HepG2 (cell line): Measurements from ENCODE around the gene SH2D6. TPM values are rescaled to one million over a fixed set of nuclear protein-coding genes. Genes with fewer than 3 reads are reported as not detected.

ENCODE experiments used
- CBX2 ChIP-seq, 2 experiments: fragments of 200-600 bp in 1 of 2; sonication (generic); formaldehyde crosslinking in 1 of 2; IDR thresholded peaks; 2 replicates each; pipeline versions ENCODE4 v1.7.0 to v1.8.1; 2018 to 2022; ENCODE audit warnings: low read depth in 2 of 2, low read length in 1 of 2, mild to moderate bottlenecking in 1 of 2, missing genetic modification reagents in 1 of 2
- HNF1B ChIP-seq: sonication (generic); formaldehyde crosslinking; IDR thresholded peaks from 2 replicates; pipeline ENCODE4 v1.5.1; 2020; ENCODE audit warnings: mild to moderate bottlenecking, moderate library complexity, missing genetic modification reagents
- HNF4A ChIP-seq: sonication (generic); formaldehyde crosslinking; IDR thresholded peaks from 2 replicates; pipeline ENCODE4 v1.4.0; 2020; ENCODE audit warnings: missing genetic modification reagents
- IRF9 ChIP-seq: sonication (generic); formaldehyde crosslinking; IDR thresholded peaks from 2 replicates; pipeline ENCODE4 v1.8.0; 2022; ENCODE audit warnings: missing genetic modification reagents, mild to moderate bottlenecking, borderline replicate concordance
- KDM4B ChIP-seq: sonication (generic); formaldehyde crosslinking; IDR thresholded peaks from 2 replicates; pipeline ENCODE4 v1.4.0; 2020; ENCODE audit warnings: missing genetic modification reagents
- KLF15 ChIP-seq: sonication (generic); formaldehyde crosslinking; IDR thresholded peaks from 2 replicates; pipeline ENCODE4 v1.8.1; 2023; ENCODE audit warnings: borderline replicate concordance, mild to moderate bottlenecking, inconsistent platforms, missing genetic modification reagents, mixed read lengths
- KLF16 ChIP-seq, 2 experiments: sonication (generic) in 1 of 2; formaldehyde crosslinking in 1 of 2; IDR thresholded peaks; 2 replicates each; pipeline versions ENCODE4 v1.6.1 to v1.8.0; 2016 to 2023; ENCODE audit warnings: missing genetic modification reagents in 2 of 2, missing compliant biosample characterization in 1 of 2
- MYPOP ChIP-seq: sonication (generic); formaldehyde crosslinking; IDR thresholded peaks from 2 replicates; pipeline ENCODE4 v1.8.1; 2023; ENCODE audit warnings: mild to moderate bottlenecking, moderate library complexity, missing genetic modification reagents
- RCOR2 ChIP-seq: IDR thresholded peaks from 2 replicates; pipeline ENCODE4 v1.6.1; 2016; ENCODE audit warnings: missing biosample characterization, missing genetic modification reagents
- RXRB ChIP-seq: IDR thresholded peaks from 2 replicates; pipeline ENCODE4 v1.6.1; 2016; ENCODE audit warnings: borderline replicate concordance, missing genetic modification reagents, missing compliant biosample characterization
- SNAPC4 ChIP-seq: sonication (generic); formaldehyde crosslinking; IDR thresholded peaks from 2 replicates; pipeline ENCODE4 v1.4.0; 2020; ENCODE audit warnings: mild to moderate bottlenecking, missing genetic modification reagents
- THAP8 ChIP-seq: sonication (generic); formaldehyde crosslinking; IDR thresholded peaks from 2 replicates; pipeline ENCODE4 v1.5.1; 2020; ENCODE audit warnings: missing genetic modification reagents, mild to moderate bottlenecking, borderline replicate concordance
- TSC22D2 ChIP-seq: sonication (generic); formaldehyde crosslinking; IDR thresholded peaks from 2 replicates; pipeline ENCODE4 v1.5.1; 2020; ENCODE audit warnings: missing genetic modification reagents, mild to moderate bottlenecking, borderline replicate concordance
- ZNF451 ChIP-seq: sonication (generic); formaldehyde crosslinking; IDR thresholded peaks from 2 replicates; pipeline ENCODE4 v1.5.0; 2020; ENCODE audit warnings: mild to moderate bottlenecking, missing genetic modification reagents
- ZNF496 ChIP-seq: sonication (generic); formaldehyde crosslinking; IDR thresholded peaks from 2 replicates; pipeline ENCODE4 v1.8.1; 2023; ENCODE audit warnings: mild to moderate bottlenecking, moderate library complexity, missing genetic modification reagents; ENCODE audit not compliant: insufficient replicate concordance
- ZNF775 ChIP-seq: sonication (generic); formaldehyde crosslinking; IDR thresholded peaks from 2 replicates; pipeline ENCODE4 v1.4.0; 2020; ENCODE audit warnings: missing genetic modification reagents, mild to moderate bottlenecking, moderate library complexity, borderline replicate concordance
- polyA plus RNA-seq, 8 experiments: library from polyadenylated mRNA; depleted of rRNA in 3 of 8; stranded (reverse) in 7 of 8; unstranded in 1 of 8; fragments of >200 nt; fragmentation: Illumina TruSeq in 4 of 8; extraction: Trizol in 4 of 8; gene quantifications; 2 replicates each; pipeline versions ENCODE4 v1.2.1 to v1.2.3, GENCODE V29; 2011 to 2016; ENCODE audit warnings: low read depth in 4 of 8, missing spikeins in 1 of 8, mixed read lengths in 1 of 8; ENCODE audit not compliant: insufficient read depth in 1 of 8
- total RNA-seq, 5 experiments: library from RNA; depleted of rRNA; stranded (reverse); fragments of >200 nt; fragmentation: Illumina TruSeq; extraction: Trizol; gene quantifications; 2 replicates each; pipeline ENCODE4 v1.2.3, GENCODE V29; 2016; ENCODE audit warnings: low read depth in 1 of 5

SH2D6 gene
- total and polyA plus RNA-seq, 2 of the 13 experiments (the other 11 are each of a cell fraction or from before 2014, with no cell fraction given) = 0.11 to 0.26 TPM

- TF ChIP-seq SNAPC4 (CRISPR knock-in tag) (no peak), KLF16 (CRISPR knock-in tag; IDR thresholded peaks at IDR 0.05) (no peak; a peak in 1 of 4 replicates), HNF4A (CRISPR knock-in tag) (no peak; the same call in 1 of the 2 replicates), MYPOP (CRISPR knock-in tag) (peak; percentile 19; the same call in 1 of the 2 replicates), KDM4B (CRISPR knock-in tag) (no peak), RXRB (no peak; the same call in 1 of the 2 replicates), HNF1B (CRISPR knock-in tag) (0 out of 2 replicates have a peak, but pooled peaks have one; percentile 34), ZNF496 (CRISPR knock-in tag) (no peak), RCOR2 (CRISPR knock-in tag) (no peak), THAP8 (CRISPR knock-in tag) (no peak), TSC22D2 (CRISPR knock-in tag) (no peak), IRF9 (CRISPR knock-in tag) (no peak; the same call in 1 of the 2 replicates), ZNF775 (CRISPR knock-in tag) (no peak), KLF15 (CRISPR knock-in tag) (no peak; the same call in 1 of the 2 replicates), CBX2 (IDR thresholded peaks at IDR 0.05; ENCODE audit: low read depth, low read length) (no peak), CBX2 (CRISPR knock-in tag; IDR thresholded peaks at IDR 0.05; ENCODE audit: low read depth) (no peak), ZNF451 (CRISPR knock-in tag) (no peak)
Measured at GRCh38 chr2:85419009-85419675, 628 bp downstream of the SH2D6 start (continued).
